Measurements from ENCODE around the gene PBX3. TPM values are rescaled to one million over a fixed set of nuclear protein-coding genes. Genes with fewer than 3 reads are reported as not detected.

The PBX3 gene
- total and polyA plus RNA-seq, 10 of the 15 experiments (the other 5 are each of a cell fraction or from before 2014, with no cell fraction given): 6.7 to 146 (median 22.2) TPM

GRCh38 chr9:125823874-125824406 is 76.8 kb downstream of the PBX3 start (continued):
- TF ChIP-seq, protein P1, sequence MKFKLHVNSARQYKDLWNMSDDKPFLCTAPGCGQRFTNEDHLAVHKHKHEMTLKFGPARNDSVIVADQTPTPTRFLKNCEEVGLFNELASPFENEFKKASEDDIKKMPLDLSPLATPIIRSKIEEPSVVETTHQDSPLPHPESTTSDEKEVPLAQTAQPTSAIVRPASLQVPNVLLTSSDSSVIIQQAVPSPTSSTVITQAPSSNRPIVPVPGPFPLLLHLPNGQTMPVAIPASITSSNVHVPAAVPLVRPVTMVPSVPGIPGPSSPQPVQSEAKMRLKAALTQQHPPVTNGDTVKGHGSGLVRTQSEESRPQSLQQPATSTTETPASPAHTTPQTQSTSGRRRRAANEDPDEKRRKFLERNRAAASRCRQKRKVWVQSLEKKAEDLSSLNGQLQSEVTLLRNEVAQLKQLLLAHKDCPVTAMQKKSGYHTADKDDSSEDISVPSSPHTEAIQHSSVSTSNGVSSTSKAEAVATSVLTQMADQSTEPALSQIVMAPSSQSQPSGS (IDR thresholded peaks at IDR 0.05; ENCODE audit: low read length): peak; percentile 42; the same call in 1 of the 2 replicates
- peak; percentile 47; the same call in 1 of the 2 replicates for TF ChIP-seq NFIC (IDR thresholded peaks at IDR 0.05; ENCODE audit: low read depth, low read length)
- TF ChIP-seq CREM (IDR thresholded peaks at IDR 0.05; ENCODE audit: low read depth): peak; percentile 47; the same call in 1 of the 2 replicates
- TF ChIP-seq EP300 (IDR thresholded peaks at IDR 0.05; ENCODE audit: borderline replicate concordance in 1 of 2, control insufficient read depth in 1 of 2, low read depth in 2 of 2, low read length in 2 of 2): 0 out of 4 replicates have a peak, but pooled peaks of 1 of the 2 experiments have one; percentile 4
- peak; percentile 58; the same call in 1 of the 2 replicates for TF ChIP-seq CBFB (IDR thresholded peaks at IDR 0.05; ENCODE audit: low read depth)
- TF ChIP-seq EED (IDR thresholded peaks at IDR 0.05; ENCODE audit: low read depth): peak; percentile 68
- TF ChIP-seq NBN (IDR thresholded peaks at IDR 0.05): peak; percentile 62; the same call in 1 of the 2 replicates
- 0 out of 2 replicates have a peak, but pooled peaks have one; percentile 31 for TF ChIP-seq CREB1 (IDR thresholded peaks at IDR 0.05; ENCODE audit: low read depth)
- TF ChIP-seq ZNF207 (IDR thresholded peaks at IDR 0.05; ENCODE audit: borderline replicate concordance): 0 out of 2 replicates have a peak, but pooled peaks have one; percentile 36

DNA sequence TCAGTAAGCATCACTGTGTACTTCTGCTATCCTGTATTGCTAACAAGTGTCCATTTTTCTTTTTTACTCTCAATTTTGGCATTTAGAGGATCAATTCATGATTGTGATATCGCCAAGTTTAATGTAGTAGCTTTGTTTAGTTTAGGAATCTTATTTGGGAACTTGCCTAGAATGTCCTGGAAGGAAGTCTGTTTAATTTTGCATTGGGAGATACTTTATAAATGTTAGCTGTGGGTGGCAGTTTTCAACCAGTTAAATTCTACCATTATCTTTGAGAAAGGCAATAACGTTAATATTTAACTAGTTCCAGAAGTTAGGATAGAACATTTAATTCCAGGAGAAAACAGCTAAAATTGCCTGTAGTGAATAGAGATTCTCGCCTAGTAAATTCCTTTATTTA is 78.6 kb downstream of the PBX3 start:
- ChIA-PET POLR2A (no interaction called here), SMC1A (ENCODE audit: uncharacterized antibody, unreplicated experiment) (interaction anchor here (1.0 to 1.7 kb wide), 2 partner anchors 11 to 119 kb away, joined by 3 read pairs; partner anchors contain the start of gene MAPKAP1), RAD21 (ENCODE audit: unreplicated experiment) (no interaction called here), CTCF (interaction anchor here (0.7 kb wide), 1 partner anchor 49 kb away, joined by 4 read pairs; no protein-coding TSS in a partner anchor)
- Histone ChIP-seq H3K9me3 (replicated peaks; ENCODE audit: control insufficient read depth, insufficient read depth, low read length) (no peaks in the 10 kb centered on the region), H2AFZ (ENCODE audit: control insufficient read depth, low read depth, low read length) (no peak overlapping the region), H3K4me2 (ENCODE audit: control insufficient read depth, insufficient read depth) (no peak overlapping the region), H4K20me1 (ENCODE audit: control insufficient read depth, insufficient read depth) (no peaks in the 10 kb centered on the region), H3K4me1 (ENCODE audit: control insufficient read depth, insufficient read depth, low read length) (peaks cover 17% of the 10 kb centered on the region), H3K27ac (ENCODE audit: control insufficient read depth, insufficient read depth) (no peak overlapping the region), H3K36me3 (ENCODE audit: control insufficient read depth in 2 of 2, insufficient read depth in 2 of 2, low read length in 1 of 2) (peaks cover 0 to 5% of the 10 kb centered on the region in 2 experiments; a peak in 1 of 4 replicates), H3K4me3 (no peak overlapping the region), H3K79me2 (ENCODE audit: control insufficient read depth, insufficient read depth, low read length) (peaks cover 13% of the 10 kb centered on the region), H3K27me3 (replicated peaks in 1 of 2; ENCODE audit: control insufficient read depth in 2 of 2, insufficient read depth in 2 of 2, low read length in 1 of 2) (no peaks in the 10 kb centered on the region), H3K9ac (ENCODE audit: control insufficient read depth, insufficient read depth, low read length) (no peak overlapping the region)
- 63% methylated on average over 3 of the region's 3 CpGs for WGBS (ENCODE audit: insufficient coverage, insufficient replicate concordance, low lambda C conversion rate, missing lambda C conversion rate)
- intact Hi-C loops (cut with micrococcal nuclease; ENCODE audit: unreplicated experiment) (no loop called here), in situ Hi-C loops (cut with MboI) (no loop called here)
- no peak for ATAC-seq
- no peak for FAIRE-seq
- BruUV-seq (replicated peaks): no TSS peak
- DNase-seq (ENCODE audit: low read depth, low spot score): no peak
- no peak for TF ChIP-seq RB1 (IDR thresholded peaks at IDR 0.05; ENCODE audit: borderline replicate concordance)
- TF ChIP-seq ZNF207 (IDR thresholded peaks at IDR 0.05; ENCODE audit: borderline replicate concordance): no peak
- TF ChIP-seq, protein P2, sequence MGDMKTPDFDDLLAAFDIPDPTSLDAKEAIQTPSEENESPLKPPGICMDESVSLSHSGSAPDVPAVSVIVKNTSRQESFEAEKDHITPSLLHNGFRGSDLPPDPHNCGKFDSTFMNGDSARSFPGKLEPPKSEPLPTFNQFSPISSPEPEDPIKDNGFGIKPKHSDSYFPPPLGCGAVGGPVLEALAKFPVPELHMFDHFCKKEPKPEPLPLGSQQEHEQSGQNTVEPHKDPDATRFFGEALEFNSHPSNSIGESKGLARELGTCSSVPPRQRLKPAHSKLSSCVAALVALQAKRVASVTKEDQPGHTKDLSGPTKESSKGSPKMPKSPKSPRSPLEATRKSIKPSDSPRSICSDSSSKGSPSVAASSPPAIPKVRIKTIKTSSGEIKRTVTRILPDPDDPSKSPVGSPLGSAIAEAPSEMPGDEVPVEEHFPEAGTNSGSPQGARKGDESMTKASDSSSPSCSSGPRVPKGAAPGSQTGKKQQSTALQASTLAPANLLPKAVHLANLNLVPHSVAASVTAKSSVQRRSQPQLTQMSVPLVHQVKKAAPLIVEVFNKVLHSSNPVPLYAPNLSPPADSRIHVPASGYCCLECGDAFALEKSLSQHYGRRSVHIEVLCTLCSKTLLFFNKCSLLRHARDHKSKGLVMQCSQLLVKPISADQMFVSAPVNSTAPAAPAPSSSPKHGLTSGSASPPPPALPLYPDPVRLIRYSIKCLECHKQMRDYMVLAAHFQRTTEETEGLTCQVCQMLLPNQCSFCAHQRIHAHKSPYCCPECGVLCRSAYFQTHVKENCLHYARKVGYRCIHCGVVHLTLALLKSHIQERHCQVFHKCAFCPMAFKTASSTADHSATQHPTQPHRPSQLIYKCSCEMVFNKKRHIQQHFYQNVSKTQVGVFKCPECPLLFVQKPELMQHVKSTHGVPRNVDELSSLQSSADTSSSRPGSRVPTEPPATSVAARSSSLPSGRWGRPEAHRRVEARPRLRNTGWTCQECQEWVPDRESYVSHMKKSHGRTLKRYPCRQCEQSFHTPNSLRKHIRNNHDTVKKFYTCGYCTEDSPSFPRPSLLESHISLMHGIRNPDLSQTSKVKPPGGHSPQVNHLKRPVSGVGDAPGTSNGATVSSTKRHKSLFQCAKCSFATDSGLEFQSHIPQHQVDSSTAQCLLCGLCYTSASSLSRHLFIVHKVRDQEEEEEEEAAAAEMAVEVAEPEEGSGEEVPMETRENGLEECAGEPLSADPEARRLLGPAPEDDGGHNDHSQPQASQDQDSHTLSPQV (IDR thresholded peaks at IDR 0.05): no peak
- no peak for TF ChIP-seq WRNIP1 (IDR thresholded peaks at IDR 0.05; ENCODE audit: borderline replicate concordance, low read depth, low read length)
- no peak for TF ChIP-seq CREB1 (IDR thresholded peaks at IDR 0.05; ENCODE audit: low read depth)
- no peak for TF ChIP-seq GATAD2B (conservative IDR thresholded peaks at IDR 0.05; ENCODE audit: low read depth)
- TF ChIP-seq HDAC2 (IDR thresholded peaks at IDR 0.05): no peak
- no peak for TF ChIP-seq NFIC (IDR thresholded peaks at IDR 0.05; ENCODE audit: low read depth, low read length)
- no peak for TF ChIP-seq IRF5 (IDR thresholded peaks at IDR 0.05; ENCODE audit: borderline replicate concordance)
- TF ChIP-seq TARDBP (IDR thresholded peaks at IDR 0.05; ENCODE audit: borderline replicate concordance): no peak
- TF ChIP-seq FOXK2 (IDR thresholded peaks at IDR 0.05): no peak
